VCaP (cell line): ENCODE results near the gene DNAJB5.

Source experiments
- H3K27ac ChIP-seq: fragments of 450-650 bp; 2 replicates; pipeline ENCODE4 v1.5.1; 2017
- TF ChIP-seq, protein P1 (sequence below): fragments of 450-650 bp; conservative IDR thresholded peaks from 2 replicates; pipeline ENCODE4 v1.5.1; 2017; ENCODE audit warnings: mild to moderate bottlenecking, moderate library complexity

DNAJB5 gene

GRCh38 chr9:34976441-34976840 lies 13.1 kb upstream of the DNAJB5 start:
- no peak overlapping the region for H3K27ac ChIP-seq
- TF ChIP-seq, protein P1, sequence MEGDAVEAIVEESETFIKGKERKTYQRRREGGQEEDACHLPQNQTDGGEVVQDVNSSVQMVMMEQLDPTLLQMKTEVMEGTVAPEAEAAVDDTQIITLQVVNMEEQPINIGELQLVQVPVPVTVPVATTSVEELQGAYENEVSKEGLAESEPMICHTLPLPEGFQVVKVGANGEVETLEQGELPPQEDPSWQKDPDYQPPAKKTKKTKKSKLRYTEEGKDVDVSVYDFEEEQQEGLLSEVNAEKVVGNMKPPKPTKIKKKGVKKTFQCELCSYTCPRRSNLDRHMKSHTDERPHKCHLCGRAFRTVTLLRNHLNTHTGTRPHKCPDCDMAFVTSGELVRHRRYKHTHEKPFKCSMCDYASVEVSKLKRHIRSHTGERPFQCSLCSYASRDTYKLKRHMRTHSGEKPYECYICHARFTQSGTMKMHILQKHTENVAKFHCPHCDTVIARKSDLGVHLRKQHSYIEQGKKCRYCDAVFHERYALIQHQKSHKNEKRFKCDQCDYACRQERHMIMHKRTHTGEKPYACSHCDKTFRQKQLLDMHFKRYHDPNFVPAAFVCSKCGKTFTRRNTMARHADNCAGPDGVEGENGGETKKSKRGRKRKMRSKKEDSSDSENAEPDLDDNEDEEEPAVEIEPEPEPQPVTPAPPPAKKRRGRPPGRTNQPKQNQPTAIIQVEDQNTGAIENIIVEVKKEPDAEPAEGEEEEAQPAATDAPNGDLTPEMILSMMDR, result no peak

- no peak overlapping the region for H3K27ac ChIP-seq
- TF ChIP-seq, protein P1, result no peak
Observed at GRCh38 chr9:34976992-34977391, 12.6 kb upstream of the DNAJB5 start.

- H3K27ac ChIP-seq, result no peak overlapping the region
- TF ChIP-seq, protein P1, result no peak
Observed at GRCh38 chr9:34980181-34980761, 9.3 kb upstream of the DNAJB5 start.

DNA sequence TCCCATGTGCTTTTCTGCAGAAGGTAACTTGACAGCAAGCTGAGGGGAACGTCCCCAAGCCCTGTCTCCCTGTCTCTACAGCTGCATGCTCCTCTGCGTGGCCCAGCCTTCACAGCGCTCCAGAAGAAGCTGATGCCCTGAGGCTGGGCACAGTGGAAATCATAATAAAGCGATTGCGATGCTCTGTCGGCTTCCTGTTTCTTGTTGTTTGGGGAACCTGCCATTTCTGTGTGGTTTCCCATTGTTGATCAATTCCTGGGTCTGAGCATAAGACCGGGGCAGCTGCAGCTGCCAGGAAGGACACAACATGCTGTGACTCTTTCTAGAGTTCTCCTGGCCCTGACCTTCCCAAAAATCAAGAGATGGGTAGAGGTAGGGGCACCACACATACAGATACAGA lies 7.2 kb upstream of the DNAJB5 start:
- H3K27ac ChIP-seq, result no peak overlapping the region
- TF ChIP-seq, protein P1, result no peak

GRCh38 chr9:34983209-34983608 lies 6.3 kb upstream of the DNAJB5 start:
- H3K27ac ChIP-seq, result no peak overlapping the region
- TF ChIP-seq, protein P1, result no peak

DNA sequence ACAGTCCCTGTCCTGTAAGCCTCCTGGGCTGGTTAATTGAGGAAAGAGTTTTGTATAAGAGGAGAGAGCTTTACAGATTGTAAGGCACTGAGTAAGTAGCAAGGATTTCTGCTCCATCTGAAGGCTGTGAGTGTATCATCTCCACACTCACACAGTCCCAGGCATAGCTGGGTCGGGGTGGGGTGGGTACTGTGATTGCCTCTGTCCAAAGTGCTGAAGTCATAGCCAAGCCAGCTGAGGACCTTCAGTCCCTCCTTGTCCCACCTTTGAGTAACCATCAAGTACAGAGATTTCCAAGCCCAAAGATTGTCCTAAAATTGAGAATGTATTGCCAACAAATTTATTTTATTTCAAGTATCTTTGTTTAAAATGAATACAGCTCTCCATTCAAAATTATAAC lies 5.5 kb upstream of the DNAJB5 start:
- H3K27ac ChIP-seq, result no peak overlapping the region
- TF ChIP-seq, protein P1, result no peak

DNA sequence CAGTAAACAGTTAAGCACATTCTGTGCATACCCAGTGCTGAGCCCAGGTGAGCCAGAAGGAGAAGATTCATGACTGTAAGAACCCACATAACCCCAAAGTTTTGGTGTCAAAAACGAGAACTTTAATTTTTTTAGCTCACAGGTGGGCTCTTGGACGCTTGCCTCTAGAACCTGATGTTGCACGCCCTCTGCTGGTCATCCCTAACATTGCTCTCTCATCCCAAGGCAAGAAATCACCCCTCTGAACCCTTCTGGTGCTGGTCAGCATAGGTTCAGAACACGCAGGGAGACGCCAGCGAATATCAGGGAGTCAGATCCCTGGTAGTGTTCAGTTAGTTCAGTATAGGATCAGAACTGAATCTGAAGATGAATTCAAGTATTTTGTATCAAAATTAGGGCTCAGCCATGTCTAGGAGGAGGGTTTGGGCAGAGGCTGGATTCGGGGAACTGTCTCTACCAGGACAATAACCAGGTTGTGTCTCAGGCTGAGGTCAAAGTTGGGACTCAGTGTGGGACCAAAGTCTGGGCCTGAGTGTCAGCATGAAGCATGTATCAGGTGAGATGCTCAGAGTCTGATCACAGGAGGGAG lies 4.1 kb upstream of the DNAJB5 start:
- TF ChIP-seq, protein P1, result peak; percentile 92
- no peak overlapping the region for H3K27ac ChIP-seq
